HFF-Myc (cell line): Measurements from ENCODE around the gene CDH26.

ENCODE experiments used
- DNase-seq: peaks from one replicate; pipeline ENCODE4 v3.0.0-alpha.2; 2011; ENCODE audit warnings: low read depth; ENCODE audit errors: extremely low read depth
- H3K4me3 ChIP-seq: replicated peaks from 2 replicates; pipeline ENCODE4 v1.5.1; 2011; ENCODE audit warnings: low read depth, mild to moderate bottlenecking, control low read depth, low read length
- CTCF ChIP-seq: IDR thresholded peaks from 2 replicates; pipeline ENCODE4 v1.5.1; 2012; ENCODE audit warnings: mild to moderate bottlenecking, low read depth, low read length, control low read depth; ENCODE audit errors: missing control alignments

CDH26 gene

GRCh38 chr20:59936409-59936808 lies 21.8 kb upstream of the CDH26 start:
- H3K4me3 ChIP-seq: no peak overlapping the region
- no peak for TF ChIP-seq CTCF
- DNase-seq: no peak

- no peak for DNase-seq
- TF ChIP-seq CTCF: no peak
- no peak overlapping the region for H3K4me3 ChIP-seq
These were observed 21.1 kb upstream of the CDH26 start for GRCh38 chr20:59937150-59937549.

GRCh38 chr20:59938221-59938620 lies 20.0 kb upstream of the CDH26 start:
- peak overlapping the region; percentile 12 for H3K4me3 ChIP-seq
- no peak for DNase-seq
- TF ChIP-seq CTCF: no peak

- peak overlapping the region; percentile 12 for H3K4me3 ChIP-seq
- no peak for TF ChIP-seq CTCF
- DNase-seq: no peak
These were observed 19.5 kb upstream of the CDH26 start for GRCh38 chr20:59938696-59939051.

- TF ChIP-seq CTCF: no peak
- no peak for DNase-seq
- H3K4me3 ChIP-seq: peak overlapping the region; percentile 82
These were observed 19.0 kb upstream of the CDH26 start for GRCh38 chr20:59939052-59939878.

- TF ChIP-seq CTCF: no peak
- peak overlapping the region; percentile 82 for H3K4me3 ChIP-seq
- no peak for DNase-seq
These were observed 18.4 kb upstream of the CDH26 start for GRCh38 chr20:59939879-59940128.
